CMK (cell line): ENCODE data around the gene NRCAM.

ENCODE experiments used
- DNase-seq: peaks from one replicate; pipeline ENCODE4 v3.0.0-alpha.2; 2010; ENCODE audit warnings: low read depth

The NRCAM gene

GRCh38 chr7:108202743-108203142 is 253.5 kb downstream of the NRCAM start:
- DNase-seq: no peak

- DNase-seq: no peak
These were observed 254.5 kb downstream of the NRCAM start for GRCh38 chr7:108201766-108202165.

GRCh38 chr7:108200326-108200725 is 255.9 kb downstream of the NRCAM start:
- no peak for DNase-seq

GRCh38 chr7:108197371-108198091 is 258.7 kb downstream of the NRCAM start:
- DNase-seq: no peak

GRCh38 chr7:108196004-108196403 is 260.2 kb downstream of the NRCAM start:
- DNase-seq: no peak

- DNase-seq: no peak
These were observed 262.4 kb downstream of the NRCAM start for GRCh38 chr7:108193594-108194498.

GRCh38 chr7:108190891-108191290 is 265.3 kb downstream of the NRCAM start:
- DNase-seq: no peak

- DNase-seq: no peak
These were observed 266.4 kb downstream of the NRCAM start for GRCh38 chr7:108189733-108190388.

- DNase-seq: no peak
These were observed 267.5 kb downstream of the NRCAM start for GRCh38 chr7:108188724-108189123.

- DNase-seq: peak; percentile 7
These were observed 274.9 kb downstream of the NRCAM start for GRCh38 chr7:108181073-108181985.

GRCh38 chr7:108178398-108178797 is 277.8 kb downstream of the NRCAM start:
- no peak for DNase-seq

GRCh38 chr7:108171164-108171563 is 285.1 kb downstream of the NRCAM start:
- no peak for DNase-seq

- DNase-seq: no peak
These were observed 286.0 kb downstream of the NRCAM start for GRCh38 chr7:108170251-108170650.

GRCh38 chr7:108167460-108167859 is 288.8 kb downstream of the NRCAM start:
- no peak for DNase-seq

GRCh38 chr7:108166687-108167086 is 289.5 kb downstream of the NRCAM start:
- no peak for DNase-seq

GRCh38 chr7:108165723-108166122 is 290.5 kb downstream of the NRCAM start:
- no peak for DNase-seq

GRCh38 chr7:108164946-108165345 is 291.3 kb downstream of the NRCAM start:
- no peak for DNase-seq

- no peak for DNase-seq
These were observed 291.9 kb downstream of the NRCAM start for GRCh38 chr7:108164342-108164741.

- no peak for DNase-seq
These were observed 297.5 kb downstream of the NRCAM start for GRCh38 chr7:108158776-108159175.

GRCh38 chr7:108157606-108158335 is 298.5 kb downstream of the NRCAM start:
- DNase-seq: no peak
